Lung (tissue), 12 donors: ENCODE data around the gene B4GALNT1. TPM values are rescaled to one million over a fixed set of nuclear protein-coding genes. Genes with fewer than 3 reads are reported as not detected.
"Not testable (repeated sequence)": the region's sequence is repeated elsewhere in the genome, so short reads cannot be mapped to it uniquely, and the experiment has no call there.

Source experiments
- ATAC-seq: fragments of 200-7000 bp; cut with Tn5 transposase; one replicate; pipeline ENCODE4 v1.9.1; 2020; ENCODE audit warnings: moderate number of reproducible peaks; ENCODE audit not compliant: insufficient read depth, low FRiP score
- DNase-seq, 3 donors: peaks; one replicate each; pipeline ENCODE4 v3.0.0-alpha.2; 2013 to 2017
- H3K27ac ChIP-seq, 2 donors: one replicate each; pipeline ENCODE4 v1.5.1; 2013; ENCODE audit warnings: mild to moderate bottlenecking in 2 of 2, moderate library complexity in 2 of 2, control low read depth in 1 of 2, inconsistent platforms in 1 of 2, low read depth in 1 of 2, low read length in 1 of 2
- H3K27me3 ChIP-seq, 3 donors: one replicate each; pipeline ENCODE4 v1.5.1; 2013; ENCODE audit warnings: low read length in 2 of 3; ENCODE audit not compliant: control insufficient read depth in 3 of 3, insufficient read depth in 3 of 3
- H3K36me3 ChIP-seq, 4 donors: one replicate each; pipeline ENCODE4 v1.5.1; 2013; ENCODE audit warnings: low read length in 4 of 4, mild to moderate bottlenecking in 1 of 4, moderate library complexity in 1 of 4; ENCODE audit not compliant: control insufficient read depth in 4 of 4, insufficient read depth in 4 of 4
- H3K4me1 ChIP-seq, 5 donors: one replicate each; pipeline ENCODE4 v1.5.1; 2013; ENCODE audit warnings: low read length in 5 of 5, mild to moderate bottlenecking in 2 of 5, moderate library complexity in 1 of 5; ENCODE audit not compliant: control insufficient read depth in 5 of 5, insufficient read depth in 5 of 5
- H3K4me3 ChIP-seq: one replicate; pipeline ENCODE4 v1.5.1; 2013; ENCODE audit warnings: mild to moderate bottlenecking, control low read depth, moderate library complexity
- H3K9ac ChIP-seq, 2 donors: one replicate each; pipeline ENCODE4 v1.5.1; 2013; ENCODE audit warnings: low read length in 2 of 2, control low read depth in 1 of 2; ENCODE audit not compliant: insufficient read depth in 1 of 2
- H3K9me3 ChIP-seq, 4 donors: one replicate each; pipeline ENCODE4 v1.5.1; 2013; ENCODE audit warnings: low read length in 3 of 4, mild to moderate bottlenecking in 1 of 4, moderate library complexity in 1 of 4; ENCODE audit not compliant: control insufficient read depth in 4 of 4, insufficient read depth in 3 of 4
- WGBS, 2 donors: extraction: QIAGEN DNeasy Blood & Tissue Kit; methylation state at CpG; one replicate each; pipeline ENCODE4 v1.1.7; 2013; 5-methylcytosine and 5-hydroxymethylcytosine counted together
- polyA plus RNA-seq, 2 donors: library from polyadenylated mRNA; stranded (reverse); fragments of 200-250 nt; gene quantifications; one replicate each; pipeline ENCODE4 v1.2.1, GENCODE V29; 2013
- total RNA-seq, 2 donors: library from RNA; depleted of rRNA in 1 of 2; stranded (reverse); fragments of >200 nt in 1 of 2; gene quantifications; one replicate each; pipeline ENCODE4 v1.2.1, GENCODE V29; 2014 to 2021
- TF ChIP-seq, protein P1 (sequence below): IDR thresholded peaks from 2 replicates; pipeline ENCODE4 v1.5.1; 2012; ENCODE audit warnings: mild to moderate bottlenecking; ENCODE audit errors: control extremely low read depth, extremely low read depth
- donor health status: control.
- donor health status: control.
- donor health status: Bipolar disorder and iron deficiency.
- donor health status: healthy.
- donor health status: DM: yes; HTN: yes; CAD: no.

The B4GALNT1 gene
- total and polyA plus RNA-seq, 4 donors = 0.51 to 2.5 (median 0.73) TPM

GRCh38 chr12:57637364-57637763 lies 4.4 kb upstream of the B4GALNT1 start:
- TF ChIP-seq, protein P1, sequence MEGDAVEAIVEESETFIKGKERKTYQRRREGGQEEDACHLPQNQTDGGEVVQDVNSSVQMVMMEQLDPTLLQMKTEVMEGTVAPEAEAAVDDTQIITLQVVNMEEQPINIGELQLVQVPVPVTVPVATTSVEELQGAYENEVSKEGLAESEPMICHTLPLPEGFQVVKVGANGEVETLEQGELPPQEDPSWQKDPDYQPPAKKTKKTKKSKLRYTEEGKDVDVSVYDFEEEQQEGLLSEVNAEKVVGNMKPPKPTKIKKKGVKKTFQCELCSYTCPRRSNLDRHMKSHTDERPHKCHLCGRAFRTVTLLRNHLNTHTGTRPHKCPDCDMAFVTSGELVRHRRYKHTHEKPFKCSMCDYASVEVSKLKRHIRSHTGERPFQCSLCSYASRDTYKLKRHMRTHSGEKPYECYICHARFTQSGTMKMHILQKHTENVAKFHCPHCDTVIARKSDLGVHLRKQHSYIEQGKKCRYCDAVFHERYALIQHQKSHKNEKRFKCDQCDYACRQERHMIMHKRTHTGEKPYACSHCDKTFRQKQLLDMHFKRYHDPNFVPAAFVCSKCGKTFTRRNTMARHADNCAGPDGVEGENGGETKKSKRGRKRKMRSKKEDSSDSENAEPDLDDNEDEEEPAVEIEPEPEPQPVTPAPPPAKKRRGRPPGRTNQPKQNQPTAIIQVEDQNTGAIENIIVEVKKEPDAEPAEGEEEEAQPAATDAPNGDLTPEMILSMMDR = no peak

GRCh38 chr12:57636731-57637130 lies 3.7 kb upstream of the B4GALNT1 start:
- H3K9me3 ChIP-seq, DNase-seq, H3K4me1 ChIP-seq, ATAC-seq, H3K9ac ChIP-seq, H3K27ac ChIP-seq, H3K36me3 ChIP-seq, H3K4me3 ChIP-seq: not testable (repeated sequence)
- peaks cover 0 to 35% (median 20%) of the 10 kb centered on the region in 3 donors for H3K27me3 ChIP-seq
- 85 to 91% methylated on average over 9 of the region's 9 CpGs for WGBS, 2 donors

More at GRCh38 chr12:57637364-57637763, 4.4 kb upstream of the B4GALNT1 start:
- H3K4me3 ChIP-seq = no peak overlapping the region
- H3K9ac ChIP-seq = no peak overlapping the region
- no peak overlapping the region for H3K27ac ChIP-seq
- H3K36me3 ChIP-seq = no peaks in the 10 kb centered on the region
- H3K9me3 ChIP-seq = no peaks in the 10 kb centered on the region
- WGBS, 2 donors = 63 to 73% methylated on average over 3 of the region's 3 CpGs
- no peak for DNase-seq
- H3K4me1 ChIP-seq = peaks cover 0 to 2% (median 0%) of the 10 kb centered on the region in 5 donors
- ATAC-seq = no peak
- peaks cover 0 to 30% (median 20%) of the 10 kb centered on the region in 3 donors for H3K27me3 ChIP-seq

- DNase-seq (peak in 1 of 3 donors; percentile 18), ATAC-seq (no peak)
- Histone ChIP-seq H3K27ac (no peak overlapping the region), H3K27me3 (peaks cover 0 to 61% (median 53%) of the 10 kb centered on the region in 3 donors), H3K4me3 (peak overlapping the region; percentile 38), H3K9me3 (peaks cover 0 to 2% (median 0%) of the 10 kb centered on the region in 4 donors), H3K9ac (no peak overlapping the region), H3K4me1 (peaks cover 0 to 16% (median 9%) of the 10 kb centered on the region in 5 donors), H3K36me3 (no peaks in the 10 kb centered on the region)
- TF ChIP-seq, protein P1 = no peak
- whole genome bisulfite sequencing, 2 donors = 1% methylated on average over 48 to 67 of the region's 67 CpGs
Measured at GRCh38 chr12:57632073-57632957, 686 bp downstream of the B4GALNT1 start.

DNA sequence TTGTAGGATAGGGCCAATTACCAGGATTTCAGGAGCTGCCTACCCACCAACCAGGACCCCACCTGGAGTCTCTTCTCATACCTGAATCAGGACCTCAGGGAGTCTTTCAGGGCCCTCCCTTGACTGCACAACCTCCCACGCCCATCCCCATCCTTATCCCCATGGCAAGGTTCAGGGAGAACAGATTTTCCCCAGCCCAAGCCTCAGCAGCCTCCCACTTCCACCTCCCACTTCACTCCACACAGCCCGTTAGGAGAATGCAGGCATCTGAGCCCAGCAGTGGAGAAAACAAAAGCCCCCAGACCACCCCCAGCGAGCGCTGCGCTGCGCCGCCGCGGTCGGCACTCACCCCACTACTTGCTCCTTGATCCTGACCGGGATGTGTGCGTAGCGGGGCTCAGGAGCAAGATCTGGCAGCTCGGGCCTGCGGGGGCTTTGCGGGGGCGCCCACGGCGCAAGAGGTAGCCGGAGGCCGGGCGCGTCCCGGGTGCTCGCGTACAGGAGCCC lies 1.4 kb downstream of the B4GALNT1 start:
- WGBS, 2 donors = 9 to 12% methylated on average over 26 of the region's 26 CpGs
- DNase-seq (peak in 1 of 3 donors; percentile 12), ATAC-seq (no peak)
- Histone ChIP-seq H3K27ac (no peak overlapping the region), H3K4me1 (peaks cover 0 to 16% (median 9%) of the 10 kb centered on the region in 5 donors), H3K4me3 (no peak overlapping the region), H3K9me3 (peaks cover 0 to 2% (median 0%) of the 10 kb centered on the region in 4 donors), H3K9ac (no peak overlapping the region), H3K27me3 (peaks cover 0 to 68% (median 58%) of the 10 kb centered on the region in 3 donors), H3K36me3 (no peaks in the 10 kb centered on the region)
- TF ChIP-seq, protein P1 = no peak
